RWPE2 (cell line): ENCODE measurements around the gene IFI44L.
A peak's percentile ranks its signal among the peaks of the same experiment; 100 is the strongest.

Source experiments
- ATAC-seq: fragments of 200-7000 bp; cut with Tn5 transposase; 3 replicates; pipeline ENCODE4 v1.9.1; 2021; ENCODE audit warnings: low read depth
- DNase-seq: peaks from one replicate; pipeline ENCODE4 v3.0.0-alpha.2; 2020; ENCODE audit warnings: low spot score
- H3K27ac ChIP-seq: fragments of 450-650 bp; 2 replicates; pipeline ENCODE4 v1.5.1; 2017; ENCODE audit warnings: mild to moderate bottlenecking; ENCODE audit not compliant: poor library complexity, severe bottlenecking
- H3K27me3 ChIP-seq: fragments of 250-450 bp; sonication (Bioruptor Pico); 2 replicates; pipeline ENCODE4 v1.5.1; 2021; ENCODE audit warnings: mild to moderate bottlenecking, moderate library complexity; ENCODE audit not compliant: insufficient read depth, poor library complexity, severe bottlenecking
- H3K36me3 ChIP-seq: fragments of 250-450 bp; sonication (Bioruptor Pico); 2 replicates; pipeline ENCODE4 v1.5.1; 2020; ENCODE audit warnings: low read depth, mild to moderate bottlenecking, moderate library complexity
- H3K4me1 ChIP-seq: fragments of 250-450 bp; sonication (Bioruptor Pico); 2 replicates; pipeline ENCODE4 v1.5.1; 2021; ENCODE audit warnings: mild to moderate bottlenecking, moderate library complexity; ENCODE audit not compliant: insufficient read depth, poor library complexity, severe bottlenecking
- H3K4me3 ChIP-seq: fragments of 250-450 bp; sonication (Bioruptor Pico); 2 replicates; pipeline ENCODE4 v1.5.1; 2021; ENCODE audit warnings: mild to moderate bottlenecking, moderate library complexity; ENCODE audit not compliant: severe bottlenecking
- H3K9me3 ChIP-seq: fragments of 250-450 bp; sonication (Bioruptor Pico); 2 replicates; pipeline ENCODE4 v1.5.1; 2021; ENCODE audit warnings: mild to moderate bottlenecking, moderate library complexity; ENCODE audit not compliant: severe bottlenecking
- CTCF ChIP-seq: fragments of 450-650 bp; IDR thresholded peaks from one replicate; pipeline ENCODE4 v1.5.1; 2017; ENCODE audit warnings: mild to moderate bottlenecking, moderate library complexity; ENCODE audit not compliant: poor library complexity, severe bottlenecking

IFI44L gene

GRCh38 chr1:78619032-78619431 lies 1.2 kb upstream of the IFI44L start:
- no peak for DNase-seq
- Histone ChIP-seq H3K9me3 (no peaks in the 10 kb centered on the region), H3K27ac (peak overlapping the region; percentile 82), H3K4me1 (peaks cover 26% of the 10 kb centered on the region), H3K27me3 (no peaks in the 10 kb centered on the region), H3K4me3 (no peak overlapping the region), H3K36me3 (no peaks in the 10 kb centered on the region)
- ATAC-seq: no peak
- TF ChIP-seq CTCF: no peak

GRCh38 chr1:78619446-78619802 lies 824 bp upstream of the IFI44L start:
- no peaks in the 10 kb centered on the region for H3K36me3 ChIP-seq
- no peaks in the 10 kb centered on the region for H3K27me3 ChIP-seq
- H3K27ac ChIP-seq: peak overlapping the region; percentile 82
- DNase-seq: no peak
- H3K4me1 ChIP-seq: peaks cover 26% of the 10 kb centered on the region
- no peaks in the 10 kb centered on the region for H3K9me3 ChIP-seq
- H3K4me3 ChIP-seq: peak overlapping the region; percentile 23
- peak; percentile 49 for ATAC-seq
- no peak for TF ChIP-seq CTCF

GRCh38 chr1:78620666-78621065 lies 418 bp downstream of the IFI44L start:
- Histone ChIP-seq H3K36me3 (no peaks in the 10 kb centered on the region), H3K27me3 (no peaks in the 10 kb centered on the region), H3K4me3 (peak overlapping the region; percentile 23), H3K27ac (peak overlapping the region; percentile 82), H3K9me3 (no peaks in the 10 kb centered on the region), H3K4me1 (peaks cover 26% of the 10 kb centered on the region)
- no peak for DNase-seq
- peak; percentile 18; the same call in 1 of the 3 replicates for ATAC-seq
- TF ChIP-seq CTCF: no peak

GRCh38 chr1:78622548-78622947 lies 2.3 kb downstream of the IFI44L start:
- H3K9me3 ChIP-seq: no peaks in the 10 kb centered on the region
- DNase-seq: no peak
- no peak for TF ChIP-seq CTCF
- no peak for ATAC-seq
- peaks cover 32% of the 10 kb centered on the region for H3K4me1 ChIP-seq
- H3K27ac ChIP-seq: no peak overlapping the region
- no peaks in the 10 kb centered on the region for H3K36me3 ChIP-seq
- no peak overlapping the region for H3K4me3 ChIP-seq
- no peaks in the 10 kb centered on the region for H3K27me3 ChIP-seq

- DNase-seq (no peak), ATAC-seq (no peak)
- Histone ChIP-seq H3K36me3 (no peaks in the 10 kb centered on the region), H3K27me3 (no peaks in the 10 kb centered on the region), H3K27ac (no peak overlapping the region), H3K4me1 (peaks cover 33% of the 10 kb centered on the region), H3K9me3 (no peaks in the 10 kb centered on the region), H3K4me3 (no peak overlapping the region)
- TF ChIP-seq CTCF: no peak
These were observed 3.8 kb downstream of the IFI44L start for GRCh38 chr1:78624035-78624434.
